Transverse colon (tissue), 4 donors: ENCODE measurements around the gene HYAL3.

ENCODE experiments used
- EP300 ChIP-seq: sonication (generic); formaldehyde crosslinking; IDR thresholded peaks from one replicate; pipeline ENCODE4 v1.6.1; 2017; ENCODE audit warnings: antibody characterized with exemption, low read depth
- POLR2AphosphoS5 ChIP-seq, 3 donors: sonication (generic); formaldehyde crosslinking; IDR thresholded peaks; one replicate each; pipeline ENCODE4 v1.6.1; 2016; ENCODE audit warnings: antibody characterized with exemption in 3 of 3
- TF ChIP-seq, protein P1 (sequence below), 5 experiments: fragments of 200-600 bp in 3 of 5; fragments of 450-650 bp in 2 of 5; sonication (generic) in 3 of 5; IDR thresholded peaks; 1 replicate in 2 of 5; 2 replicates in 3 of 5; pipeline ENCODE4 v1.5.1; 2016 to 2017; ENCODE audit warnings: antibody characterized with exemption in 5 of 5, inconsistent platforms in 3 of 5, mild to moderate bottlenecking in 2 of 5, moderate library complexity in 1 of 5

DNA sequence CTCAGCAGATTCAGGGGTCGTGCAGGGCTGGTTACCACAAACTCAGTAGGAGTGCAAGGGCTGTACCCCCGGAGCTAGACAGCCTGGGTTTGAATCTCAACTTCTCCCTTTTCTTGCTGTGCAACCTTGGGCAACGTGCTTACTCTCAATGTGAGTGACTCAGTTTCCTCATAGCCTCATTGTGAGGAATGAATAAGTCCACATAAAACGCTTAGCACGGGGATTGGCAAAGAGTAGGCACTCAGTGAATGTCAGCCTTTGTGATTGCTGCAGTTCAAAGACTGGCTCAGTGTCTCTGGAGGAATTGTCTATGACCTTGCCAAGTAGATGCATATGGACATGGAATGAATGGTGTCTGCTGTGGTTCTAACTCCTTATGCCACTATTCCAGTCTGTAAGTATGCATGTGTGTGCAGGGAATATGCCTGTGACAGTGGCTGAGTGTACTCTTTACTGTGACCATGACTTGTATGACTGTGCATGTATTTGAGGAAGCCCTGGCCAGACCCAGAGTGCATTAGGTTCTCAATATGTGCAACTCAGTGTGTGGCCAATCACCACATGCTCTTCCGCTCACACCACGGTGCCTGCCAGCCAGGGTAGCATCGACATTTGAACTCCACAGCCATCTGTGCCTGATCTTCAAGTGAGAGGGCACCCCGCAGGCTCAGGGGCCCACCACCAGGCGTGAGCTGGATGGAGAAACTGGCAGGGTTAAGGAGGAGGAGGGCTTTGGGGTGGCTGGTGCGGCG lies 900 bp upstream of the HYAL3 start:
- TF ChIP-seq POLR2AphosphoS5 (IDR thresholded peaks at IDR 0.05) (no peak), EP300 (no peak)
- TF ChIP-seq, protein P1, sequence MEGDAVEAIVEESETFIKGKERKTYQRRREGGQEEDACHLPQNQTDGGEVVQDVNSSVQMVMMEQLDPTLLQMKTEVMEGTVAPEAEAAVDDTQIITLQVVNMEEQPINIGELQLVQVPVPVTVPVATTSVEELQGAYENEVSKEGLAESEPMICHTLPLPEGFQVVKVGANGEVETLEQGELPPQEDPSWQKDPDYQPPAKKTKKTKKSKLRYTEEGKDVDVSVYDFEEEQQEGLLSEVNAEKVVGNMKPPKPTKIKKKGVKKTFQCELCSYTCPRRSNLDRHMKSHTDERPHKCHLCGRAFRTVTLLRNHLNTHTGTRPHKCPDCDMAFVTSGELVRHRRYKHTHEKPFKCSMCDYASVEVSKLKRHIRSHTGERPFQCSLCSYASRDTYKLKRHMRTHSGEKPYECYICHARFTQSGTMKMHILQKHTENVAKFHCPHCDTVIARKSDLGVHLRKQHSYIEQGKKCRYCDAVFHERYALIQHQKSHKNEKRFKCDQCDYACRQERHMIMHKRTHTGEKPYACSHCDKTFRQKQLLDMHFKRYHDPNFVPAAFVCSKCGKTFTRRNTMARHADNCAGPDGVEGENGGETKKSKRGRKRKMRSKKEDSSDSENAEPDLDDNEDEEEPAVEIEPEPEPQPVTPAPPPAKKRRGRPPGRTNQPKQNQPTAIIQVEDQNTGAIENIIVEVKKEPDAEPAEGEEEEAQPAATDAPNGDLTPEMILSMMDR (IDR thresholded peaks at IDR 0.05): no peak
